IMR-90 (cell line): Measurements from ENCODE around the gene MRTFB. TPM values are rescaled to one million over a fixed set of nuclear protein-coding genes. Genes with fewer than 3 reads are reported as not detected.

Experiments used
- ATAC-seq: fragments of 200-7000 bp; cut with Tn5 transposase; 2 replicates; pipeline ENCODE4 v1.9.1; 2020; ENCODE audit warnings: low read depth, mild to moderate bottlenecking, moderate library complexity
- BruUV-seq: library from RNA; stranded (reverse); fragments of 400-500 nt; replicated peaks from 2 replicates; lab custom pipeline; 2021; lab: Mats Ljungman, UMichigan
- CTCF ChIA-PET: fragments of 300-600 bp; formaldehyde crosslinking; extraction: SDS; loops from one replicate; lab custom pipeline; 2021; ENCODE audit warnings: antibody characterized with exemption; lab: Yijun Ruan, JAX
- POLR2A ChIA-PET: fragments of 300-600 bp; sonication (Branson Sonifier 250); formaldehyde crosslinking; loops from one replicate; lab custom pipeline; 2022; ENCODE audit warnings: antibody characterized with exemption; ENCODE audit not compliant: unreplicated experiment; lab: Charles Lee
- DNase-seq: peaks from one replicate; pipeline ENCODE4 v3.0.0; 2013
- H2AFZ ChIP-seq: replicated peaks from 2 replicates; pipeline ENCODE3; 2013; ENCODE audit warnings: low read length, mild to moderate bottlenecking; ENCODE audit not compliant: poor library complexity
- H2AK5ac ChIP-seq: 2 replicates; pipeline ENCODE4 v1.6.1; 2013; ENCODE audit warnings: low read depth, low read length, inconsistent platforms
- H2AK9ac ChIP-seq: replicated peaks from 2 replicates; pipeline ENCODE3; 2013; ENCODE audit warnings: mild to moderate bottlenecking, low read depth, low read length, moderate library complexity; ENCODE audit not compliant: poor library complexity
- H2BK120ac ChIP-seq: 2 replicates; pipeline ENCODE4 v1.6.1; 2013; ENCODE audit warnings: low read depth, low read length, inconsistent platforms
- H2BK15ac ChIP-seq: 3 replicates; pipeline ENCODE4 v1.6.1; 2013; ENCODE audit warnings: low read depth, low read length, inconsistent platforms
- H2BK20ac ChIP-seq: 2 replicates; pipeline ENCODE4 v1.6.1; 2013; ENCODE audit warnings: low read depth, mild to moderate bottlenecking, inconsistent platforms, low read length, moderate library complexity
- H2BK5ac ChIP-seq: 2 replicates; pipeline ENCODE4 v1.6.1; 2013; ENCODE audit warnings: mild to moderate bottlenecking, low read depth, low read length, inconsistent platforms; ENCODE audit not compliant: poor library complexity, severe bottlenecking
- H3K14ac ChIP-seq: replicated peaks from 2 replicates; pipeline ENCODE4 v1.6.1; 2013; ENCODE audit warnings: low read depth, low read length, inconsistent platforms
- H3K18ac ChIP-seq: 2 replicates; pipeline ENCODE4 v1.6.1; 2013; ENCODE audit warnings: low read depth, low read length, control low read depth
- H3K23ac ChIP-seq: 2 replicates; pipeline ENCODE4 v1.6.1; 2013; ENCODE audit warnings: low read depth, low read length, inconsistent platforms
- H3K27ac ChIP-seq: 2 replicates; pipeline ENCODE4 v1.5.1; 2013; ENCODE audit warnings: mild to moderate bottlenecking, control low read depth, low read length; ENCODE audit not compliant: insufficient read depth
- H3K27me3 ChIP-seq: 2 replicates; pipeline ENCODE4 v1.6.1; 2013; ENCODE audit warnings: low read length; ENCODE audit not compliant: control insufficient read depth, insufficient read depth
- H3K36me3 ChIP-seq: 2 replicates; pipeline ENCODE4 v1.6.1; 2013; ENCODE audit warnings: low read length, mixed read lengths; ENCODE audit not compliant: control insufficient read depth, insufficient read depth
- H3K4ac ChIP-seq: 2 replicates; pipeline ENCODE4 v1.6.1; 2013; ENCODE audit warnings: low read depth, low read length, inconsistent platforms
- H3K4me1 ChIP-seq: 2 replicates; pipeline ENCODE4 v1.6.1; 2013; ENCODE audit warnings: low read length, mixed read lengths; ENCODE audit not compliant: control insufficient read depth, insufficient read depth
- H3K4me2 ChIP-seq: 2 replicates; pipeline ENCODE4 v1.6.1; 2013; ENCODE audit warnings: low read depth, mild to moderate bottlenecking, control low read depth, low read length, moderate library complexity
- H3K4me3 ChIP-seq: 2 replicates; pipeline ENCODE4 v1.5.1; 2013; ENCODE audit warnings: low read depth, mild to moderate bottlenecking, control low read depth, low read length, moderate library complexity; ENCODE audit not compliant: insufficient read depth
- H3K56ac ChIP-seq: 2 replicates; pipeline ENCODE4 v1.6.1; 2013; ENCODE audit warnings: low read length, inconsistent platforms; ENCODE audit not compliant: insufficient read depth; ENCODE audit errors: extremely low read depth
- H3K79me1 ChIP-seq, 2 experiments: 2 replicates each; pipeline ENCODE4 v1.6.1; 2013; ENCODE audit warnings: low read length in 2 of 2, inconsistent platforms in 1 of 2, low read depth in 1 of 2
- H3K9ac ChIP-seq: 2 replicates; pipeline ENCODE4 v1.6.1; 2013; ENCODE audit warnings: low read depth, low read length, control low read depth
- H3K9me1 ChIP-seq: 2 replicates; pipeline ENCODE4 v1.6.1; 2013; ENCODE audit warnings: low read length, inconsistent platforms; ENCODE audit not compliant: insufficient read depth
- H3K9me3 ChIP-seq: 2 replicates; pipeline ENCODE4 v1.6.1; 2013; ENCODE audit warnings: low read length; ENCODE audit not compliant: control insufficient read depth, insufficient read depth
- H4K20me1 ChIP-seq: 2 replicates; pipeline ENCODE4 v1.6.1; 2013; ENCODE audit warnings: low read length, inconsistent platforms; ENCODE audit not compliant: insufficient read depth
- H4K5ac ChIP-seq: 2 replicates; pipeline ENCODE4 v1.6.1; 2013; ENCODE audit warnings: mild to moderate bottlenecking, low read depth, low read length, control low read depth
- H4K8ac ChIP-seq, 2 experiments: 2 replicates each; pipeline ENCODE4 v1.6.1; 2013; ENCODE audit warnings: low read depth in 2 of 2, low read length in 2 of 2, control low read depth in 1 of 2, inconsistent platforms in 1 of 2
- H4K91ac ChIP-seq: 2 replicates; pipeline ENCODE4 v1.6.1; 2013; ENCODE audit warnings: low read depth, low read length, inconsistent platforms; ENCODE audit not compliant: insufficient read depth
- BHLHE40 ChIP-seq: fragments of 150-350 bp; IDR thresholded peaks from 2 replicates; pipeline ENCODE4 v1.6.1; 2016; ENCODE audit warnings: mild to moderate bottlenecking, low read depth, low read length
- CEBPB ChIP-seq: IDR thresholded peaks from 2 replicates; pipeline ENCODE4 v1.6.1; 2012; ENCODE audit warnings: low read depth, low read length, improper control_type of control experiment
- CHD1 ChIP-seq: IDR thresholded peaks from 2 replicates; pipeline ENCODE4 v1.6.1; 2012; ENCODE audit warnings: low read depth, low read length, improper control_type of control experiment
- CTCF ChIP-seq: conservative IDR thresholded peaks from 2 replicates; pipeline ENCODE4 v1.5.1; 2012; ENCODE audit warnings: mild to moderate bottlenecking, low read depth, low read length, improper control_type of control experiment
- ELK1 ChIP-seq: fragments of 150-350 bp; IDR thresholded peaks from 2 replicates; pipeline ENCODE4 v1.6.1; 2016; ENCODE audit warnings: low read depth, mild to moderate bottlenecking, low read length, moderate library complexity, borderline replicate concordance
- FOS ChIP-seq: fragments of 150-350 bp; IDR thresholded peaks from 2 replicates; pipeline ENCODE4 v1.6.1; 2016; ENCODE audit warnings: low read depth, low read length
- MAFK ChIP-seq: IDR thresholded peaks from 2 replicates; pipeline ENCODE4 v1.6.1; 2012; ENCODE audit warnings: low read depth, low read length, improper control_type of control experiment
- MXI1 ChIP-seq: IDR thresholded peaks from 2 replicates; pipeline ENCODE4 v1.6.1; 2012; ENCODE audit warnings: low read depth, mild to moderate bottlenecking, low read length, moderate library complexity, borderline replicate concordance
- NFE2L2 ChIP-seq: fragments of 150-350 bp; IDR thresholded peaks from 2 replicates; pipeline ENCODE4 v1.6.1; 2016; ENCODE audit warnings: low read depth, mild to moderate bottlenecking, low read length
- POLR2A ChIP-seq: IDR thresholded peaks from 2 replicates; pipeline ENCODE4 v1.6.1; 2012; ENCODE audit warnings: mild to moderate bottlenecking, low read depth, low read length
- RAD21 ChIP-seq: IDR thresholded peaks from 2 replicates; pipeline ENCODE4 v1.6.1; 2012; ENCODE audit warnings: low read length, improper control_type of control experiment
- RFX5 ChIP-seq: IDR thresholded peaks from 2 replicates; pipeline ENCODE4 v1.8.0; 2012; ENCODE audit warnings: low read depth, mild to moderate bottlenecking, low read length, moderate library complexity
- SMC3 ChIP-seq: fragments of 150-350 bp; IDR thresholded peaks from 2 replicates; pipeline ENCODE4 v1.6.1; 2016; ENCODE audit warnings: low read depth, mild to moderate bottlenecking, antibody characterized with exemption, low read length, moderate library complexity
- USF2 ChIP-seq: fragments of 150-350 bp; IDR thresholded peaks from 2 replicates; pipeline ENCODE4 v1.6.1; 2017; ENCODE audit warnings: mild to moderate bottlenecking, antibody characterized with exemption, low read length, low read depth
- WGBS, 2 experiments: methylation state at CpG; one replicate each; pipeline versions ENCODE4 v1.1.5 to v1.1.7; 2013; ENCODE audit warnings: missing lambda C conversion rate in 2 of 2; ENCODE audit not compliant: insufficient read length in 1 of 2; ENCODE audit errors: extremely low coverage in 2 of 2; 5-methylcytosine and 5-hydroxymethylcytosine counted together
- dilution Hi-C: fragments of 300-500 bp; cut with HindIII; formaldehyde crosslinking; loops from one replicate; pipeline ENCODE4 v1.14.3; 2018; ENCODE audit warnings: low sequenced_read_pairs; ENCODE audit not compliant: unreplicated experiment
- in situ Hi-C: fragments of 300-500 bp; cut with MboI; formaldehyde crosslinking; loops from 3 replicates; pipeline ENCODE4 v1.14.3; 2019; ENCODE audit warnings: low sequenced_read_pairs, inconsistent platforms, mixed read lengths
- intact Hi-C: fragments of 100-400 bp; cut with micrococcal nuclease; formaldehyde crosslinking; loops from 2 replicates; pipeline ENCODE4 v1.10.0; 2022
- polyA plus RNA-seq, 3 experiments: library from polyadenylated mRNA; depleted of rRNA; stranded (reverse); fragments of >200 nt; gene quantifications; 2 replicates each; pipeline ENCODE4 v1.2.3, GENCODE V29; 2012; ENCODE audit warnings: low replicate concordance in 1 of 3
- total RNA-seq: library from RNA; depleted of rRNA; stranded (reverse); fragments of >200 nt; gene quantifications from 2 replicates; pipeline ENCODE4 v1.2.3, GENCODE V29; 2012

Gene MRTFB
- total and polyA plus RNA-seq, 2 of the 4 experiments (the other 2 are of a cell fraction), result 4.4 to 5.4 TPM

GRCh38 chr16:14186007-14186794 lies 115.1 kb downstream of the MRTFB start:
- H3K9ac ChIP-seq, result 0 out of 2 replicates have a peak overlapping the region, but pooled peaks have one; percentile 15
- no peak overlapping the region; the same call in 1 of the 2 replicates for H2BK20ac ChIP-seq
- no peak overlapping the region for H4K5ac ChIP-seq
- peaks cover 8% of the 10 kb centered on the region for H3K4me1 ChIP-seq
- H3K18ac ChIP-seq, result no peak overlapping the region
- POLR2A ChIA-PET, result no interaction called here
- CTCF ChIA-PET, result interaction anchor here (0.7 to 1.9 kb wide), 15 partner anchors 8 to 266 kb away, joined by 3 to 11 read pairs (median 5); partner anchors contain the start of gene ERCC4
- H3K27me3 ChIP-seq, result 0 out of 2 replicates have a peak, but pooled peaks cover 2% of the 10 kb centered on the region
- no peak overlapping the region for H3K23ac ChIP-seq
- no peak overlapping the region for H3K14ac ChIP-seq
- H3K27ac ChIP-seq, result no peak overlapping the region
- H2BK120ac ChIP-seq, result no peak overlapping the region
- no peak overlapping the region for H2AK5ac ChIP-seq
- no peak overlapping the region for H2BK15ac ChIP-seq
- DNase-seq (peak; percentile 79), ATAC-seq (peak; percentile 79)
- peak overlapping the region; percentile 10; the same call in 1 of the 2 replicates for H3K4me3 ChIP-seq
- in situ Hi-C loops (no loop called here), intact Hi-C loops (loop anchor here (5.0 kb wide), 3 partner anchors 46 to 264 kb away; partner anchors contain the start of genes ERCC4 and MRTFB), dilution Hi-C loops (no loop called here)
- no peaks in the 10 kb centered on the region for H3K36me3 ChIP-seq
- H3K4me2 ChIP-seq, result peak overlapping the region; percentile 86
- no peak overlapping the region for H3K56ac ChIP-seq
- H3K9me3 ChIP-seq, result no peaks in the 10 kb centered on the region
- 2% methylated on average over 7 of the region's 10 CpGs; no CpG with 5 or more reads in 1 of the 2 experiments for WGBS, 2 experiments
- no peak overlapping the region; a peak in 1 of 4 replicates for H4K8ac ChIP-seq
- peaks cover 7 to 8% of the 10 kb centered on the region in 2 experiments; a peak in 2 of 4 replicates for H3K79me1 ChIP-seq
- peaks cover 20% of the 10 kb centered on the region; the same call in 1 of the 2 replicates for H4K20me1 ChIP-seq
- no TSS peak for BruUV-seq
- H2AFZ ChIP-seq, result peak overlapping the region; percentile 36
- no peak overlapping the region for H4K91ac ChIP-seq
- H3K4ac ChIP-seq, result no peak overlapping the region
- H2AK9ac ChIP-seq, result no peak overlapping the region
- H2BK5ac ChIP-seq, result no peak overlapping the region
- H3K9me1 ChIP-seq, result peaks cover 3% of the 10 kb centered on the region; the same call in 1 of the 2 replicates
- TF ChIP-seq USF2, result no peak
- no peak for TF ChIP-seq CHD1
- TF ChIP-seq CTCF, result peak; percentile 42
- TF ChIP-seq SMC3, result no peak
- TF ChIP-seq CEBPB, result peak; percentile 44
- peak; percentile 37 for TF ChIP-seq RAD21
- TF ChIP-seq MXI1, result no peak
- peak; percentile 35; the same call in 1 of the 2 replicates for TF ChIP-seq BHLHE40
- TF ChIP-seq POLR2A, result no peak
- no peak for TF ChIP-seq NFE2L2
- no peak for TF ChIP-seq RFX5
- TF ChIP-seq ELK1, result no peak
- TF ChIP-seq FOS, result peak; percentile 33; the same call in 1 of the 2 replicates
- TF ChIP-seq MAFK, result no peak
